Measurements from ENCODE around the gene CD101. TPM values are rescaled to one million over a fixed set of nuclear protein-coding genes. Genes with fewer than 3 reads are reported as not detected.

The CD101 gene
- total RNA-seq, 6 donors from 2014 or later = 3.1 to 50.2 (median 11.7) TPM

DNA sequence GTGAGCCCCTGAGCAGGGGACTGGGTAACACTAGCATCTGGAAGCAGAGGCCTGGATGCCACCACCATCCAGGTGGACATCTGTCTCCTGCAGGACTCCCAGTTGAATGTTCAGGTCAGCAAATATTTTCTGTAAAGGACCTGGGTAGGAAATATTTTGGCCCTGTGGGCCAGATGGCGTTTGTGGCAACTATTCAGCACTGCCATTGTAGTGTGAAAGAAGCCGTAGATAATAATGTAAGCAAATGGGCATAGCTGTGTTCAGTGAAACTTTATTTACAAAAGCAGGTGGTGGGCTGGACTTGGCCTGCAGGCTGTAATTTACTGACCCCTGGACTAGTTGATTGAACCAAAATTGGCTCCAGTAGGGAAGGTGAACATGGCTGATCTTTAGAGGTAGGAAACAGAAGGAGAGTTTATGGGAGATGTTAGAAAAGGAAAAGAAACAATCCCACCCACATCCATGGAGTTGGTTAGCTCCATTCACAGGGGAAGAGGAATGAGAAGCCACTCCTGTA is 20.0 kb upstream of the CD101 start:
- Histone ChIP-seq H3K4me3 (no peak overlapping the region), H3K9me3 (no peaks in the 10 kb centered on the region), H3K27me3 (no peaks in the 10 kb centered on the region), H3K27ac (no peak overlapping the region), H3K4me1 (no peaks in the 10 kb centered on the region), H3K36me3 (no peaks in the 10 kb centered on the region)
- no peak for ATAC-seq (ENCODE audit: low FRiP score in 2 of 2)
- no peak for DNase-seq
- no peak for TF ChIP-seq EP300 (IDR thresholded peaks at IDR 0.05)
- TF ChIP-seq POLR2A (IDR thresholded peaks at IDR 0.05) = no peak
- TF ChIP-seq POLR2AphosphoS5 (IDR thresholded peaks at IDR 0.05) = no peak
- TF ChIP-seq, protein P1, sequence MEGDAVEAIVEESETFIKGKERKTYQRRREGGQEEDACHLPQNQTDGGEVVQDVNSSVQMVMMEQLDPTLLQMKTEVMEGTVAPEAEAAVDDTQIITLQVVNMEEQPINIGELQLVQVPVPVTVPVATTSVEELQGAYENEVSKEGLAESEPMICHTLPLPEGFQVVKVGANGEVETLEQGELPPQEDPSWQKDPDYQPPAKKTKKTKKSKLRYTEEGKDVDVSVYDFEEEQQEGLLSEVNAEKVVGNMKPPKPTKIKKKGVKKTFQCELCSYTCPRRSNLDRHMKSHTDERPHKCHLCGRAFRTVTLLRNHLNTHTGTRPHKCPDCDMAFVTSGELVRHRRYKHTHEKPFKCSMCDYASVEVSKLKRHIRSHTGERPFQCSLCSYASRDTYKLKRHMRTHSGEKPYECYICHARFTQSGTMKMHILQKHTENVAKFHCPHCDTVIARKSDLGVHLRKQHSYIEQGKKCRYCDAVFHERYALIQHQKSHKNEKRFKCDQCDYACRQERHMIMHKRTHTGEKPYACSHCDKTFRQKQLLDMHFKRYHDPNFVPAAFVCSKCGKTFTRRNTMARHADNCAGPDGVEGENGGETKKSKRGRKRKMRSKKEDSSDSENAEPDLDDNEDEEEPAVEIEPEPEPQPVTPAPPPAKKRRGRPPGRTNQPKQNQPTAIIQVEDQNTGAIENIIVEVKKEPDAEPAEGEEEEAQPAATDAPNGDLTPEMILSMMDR (IDR thresholded peaks at IDR 0.05) = no peak
- WGBS, 2 donors = 87 to 89% methylated on average over 2 of the region's 2 CpGs

DNA sequence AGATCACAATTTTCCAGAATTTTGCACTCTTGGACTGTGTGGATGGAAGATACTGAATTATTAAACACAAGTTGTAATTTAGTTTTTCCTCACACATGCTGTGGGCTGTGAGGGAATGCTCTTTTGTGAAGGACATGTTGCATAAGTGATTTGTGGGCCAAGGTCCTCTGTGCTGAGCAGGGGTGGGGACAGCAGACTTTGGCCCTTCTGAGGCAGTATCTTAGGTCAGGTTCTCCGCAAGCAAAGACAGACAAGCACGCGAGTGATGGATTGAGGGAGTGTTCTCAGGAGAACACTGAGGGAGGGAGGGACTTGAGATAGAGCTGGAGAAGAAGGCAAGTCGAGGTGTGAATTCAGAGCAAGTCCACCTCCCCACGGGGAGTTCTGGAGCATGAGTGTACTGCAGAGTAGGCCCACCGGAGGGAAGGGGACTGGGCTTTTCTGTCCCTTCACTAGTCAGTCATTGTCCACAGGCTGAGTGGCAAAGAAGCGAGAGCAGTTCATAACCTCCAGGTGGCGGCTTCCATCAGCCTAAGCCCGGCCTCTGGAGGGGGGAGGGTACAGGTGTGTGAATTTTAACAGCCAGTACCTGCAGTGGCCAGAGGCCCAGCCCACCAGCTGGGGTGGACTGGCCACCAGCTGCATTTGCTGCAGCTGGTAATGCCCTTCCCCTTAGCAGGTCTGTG is 19.1 kb upstream of the CD101 start:
- TF ChIP-seq POLR2AphosphoS5 (IDR thresholded peaks at IDR 0.05) (no peak), EP300 (IDR thresholded peaks at IDR 0.05) (no peak), POLR2A (IDR thresholded peaks at IDR 0.05) (no peak)
- TF ChIP-seq, protein P1 (IDR thresholded peaks at IDR 0.05) = no peak
- no peak overlapping the region for H3K4me3 ChIP-seq
- no peaks in the 10 kb centered on the region for H3K36me3 ChIP-seq
- peak in 1 of 2 donors; percentile 26 for ATAC-seq (ENCODE audit: low FRiP score in 2 of 2)
- no peaks in the 10 kb centered on the region for H3K9me3 ChIP-seq
- WGBS, 2 donors = 80 to 89% methylated on average over 9 of the region's 9 CpGs
- H3K27me3 ChIP-seq = no peaks in the 10 kb centered on the region
- no peaks in the 10 kb centered on the region for H3K4me1 ChIP-seq
- DNase-seq = peak in 1 of 2 donors; percentile 22
- H3K27ac ChIP-seq = no peak overlapping the region

DNA sequence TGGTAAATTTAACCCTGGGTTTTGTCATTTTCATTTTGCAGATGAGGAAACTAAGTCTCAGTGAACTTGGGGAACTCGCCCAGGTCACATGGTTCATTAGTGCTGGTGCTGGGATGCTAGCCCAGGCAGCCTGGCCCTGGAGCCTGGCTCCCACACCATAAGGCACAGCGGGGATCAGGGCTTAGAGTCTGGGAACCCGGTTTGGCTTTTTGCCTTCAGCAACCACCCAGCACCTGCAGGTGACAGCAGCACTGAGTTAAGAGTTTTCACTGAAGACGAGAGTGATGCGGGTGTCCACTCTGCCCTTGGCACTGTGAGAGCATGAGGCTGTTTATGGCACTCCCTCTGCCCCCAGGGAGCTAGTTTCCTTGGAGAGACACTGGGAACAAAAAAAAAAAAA is 18.4 kb upstream of the CD101 start:
- Histone ChIP-seq H3K4me3 (no peak overlapping the region), H3K4me1 (no peaks in the 10 kb centered on the region), H3K36me3 (no peaks in the 10 kb centered on the region), H3K27me3 (no peaks in the 10 kb centered on the region), H3K9me3 (no peaks in the 10 kb centered on the region), H3K27ac (no peak overlapping the region)
- DNase-seq (no peak), ATAC-seq (ENCODE audit: low FRiP score in 2 of 2) (no peak)
- WGBS, 2 donors = 62 to 87% methylated on average over 5 of the region's 5 CpGs
- TF ChIP-seq EP300 (IDR thresholded peaks at IDR 0.05) = no peak
- TF ChIP-seq POLR2AphosphoS5 (IDR thresholded peaks at IDR 0.05) = no peak

DNA sequence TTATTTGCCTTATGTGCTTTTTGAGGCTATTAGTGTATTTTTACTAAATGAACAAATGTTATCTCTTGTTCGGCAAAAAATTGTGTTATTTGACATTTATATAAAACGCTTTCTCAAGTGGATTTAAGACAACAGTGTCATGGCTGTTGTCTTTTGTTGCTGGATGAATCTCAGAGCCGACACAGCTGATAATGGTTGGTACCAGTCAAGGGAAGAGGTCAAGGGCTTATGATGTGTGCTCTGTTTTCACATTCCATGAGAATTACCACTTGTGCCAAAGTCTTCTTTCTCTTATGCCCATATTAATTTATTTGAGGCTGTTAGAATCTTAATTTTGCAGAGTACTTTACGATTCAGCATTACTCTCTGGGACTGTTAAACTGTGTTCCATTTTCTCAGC is 17.9 kb upstream of the CD101 start:
- no peaks in the 10 kb centered on the region for H3K4me1 ChIP-seq
- no peak for DNase-seq
- H3K4me3 ChIP-seq = no peak overlapping the region
- H3K9me3 ChIP-seq = no peaks in the 10 kb centered on the region
- ATAC-seq (ENCODE audit: low FRiP score in 2 of 2) = no peak
- TF ChIP-seq, protein P1 (IDR thresholded peaks at IDR 0.05) = no peak
- TF ChIP-seq EP300 (IDR thresholded peaks at IDR 0.05) (no peak), POLR2AphosphoS5 (IDR thresholded peaks at IDR 0.05) (no peak), POLR2A (IDR thresholded peaks at IDR 0.05) (no peak)
- H3K27ac ChIP-seq = no peak overlapping the region
- no peaks in the 10 kb centered on the region for H3K36me3 ChIP-seq
- WGBS, 2 donors = 81 to 84% methylated on average over 4 of the region's 4 CpGs
- no peaks in the 10 kb centered on the region for H3K27me3 ChIP-seq

DNA sequence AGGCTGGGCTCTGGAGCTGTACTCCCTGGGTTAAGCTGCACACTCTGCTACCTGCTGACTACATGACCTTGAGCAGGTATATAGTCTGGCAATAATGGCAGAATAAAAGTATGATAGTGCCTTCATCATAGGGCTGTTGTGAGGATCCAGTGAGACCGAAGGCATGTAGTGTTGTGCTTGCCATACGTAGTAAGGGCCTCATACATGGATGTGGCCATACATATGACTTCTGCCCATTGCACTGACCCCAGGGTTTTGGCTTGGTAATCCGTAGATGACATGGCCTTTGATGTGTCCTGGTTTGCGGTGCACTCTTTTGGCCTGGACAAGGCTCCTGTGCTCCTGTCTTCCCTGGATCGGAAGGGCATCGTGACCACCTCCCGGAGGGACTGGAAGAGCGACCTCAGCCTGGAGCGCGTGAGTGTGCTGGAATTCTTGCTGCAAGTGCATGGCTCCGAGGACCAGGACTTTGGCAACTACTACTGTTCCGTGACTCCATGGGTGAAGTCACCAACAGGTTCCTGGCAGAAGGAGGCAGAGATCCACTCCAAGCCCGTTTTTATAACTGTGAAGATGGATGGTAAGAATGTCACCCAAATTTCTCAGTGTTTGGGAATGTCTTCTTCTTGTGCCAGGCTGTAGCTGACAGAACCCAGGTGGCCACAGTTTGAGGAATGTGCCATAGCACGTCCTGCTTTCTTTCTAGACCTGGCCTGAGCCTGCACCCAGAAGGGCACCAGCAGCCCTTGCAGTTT is 17.0 kb upstream of the CD101 start:
- H3K9me3 ChIP-seq = no peaks in the 10 kb centered on the region

More for the DNA sequence above, 17.0 kb upstream of the CD101 start:
- no peaks in the 10 kb centered on the region for H3K27me3 ChIP-seq
- 86 to 94% methylated on average over 7 to 14 of the region's 14 CpGs for WGBS, 2 donors
- DNase-seq (no peak), ATAC-seq (ENCODE audit: low FRiP score in 2 of 2) (no peak)
- H3K4me3 ChIP-seq = no peak overlapping the region
- TF ChIP-seq POLR2AphosphoS5 (IDR thresholded peaks at IDR 0.05) = no peak
- peaks cover 0 to under 1% (median under 1%) of the 10 kb centered on the region in 4 donors for H3K4me1 ChIP-seq
- H3K27ac ChIP-seq = no peak overlapping the region
- no peaks in the 10 kb centered on the region for H3K36me3 ChIP-seq
